ENCODE data around the gene GADD45B.

DNA sequence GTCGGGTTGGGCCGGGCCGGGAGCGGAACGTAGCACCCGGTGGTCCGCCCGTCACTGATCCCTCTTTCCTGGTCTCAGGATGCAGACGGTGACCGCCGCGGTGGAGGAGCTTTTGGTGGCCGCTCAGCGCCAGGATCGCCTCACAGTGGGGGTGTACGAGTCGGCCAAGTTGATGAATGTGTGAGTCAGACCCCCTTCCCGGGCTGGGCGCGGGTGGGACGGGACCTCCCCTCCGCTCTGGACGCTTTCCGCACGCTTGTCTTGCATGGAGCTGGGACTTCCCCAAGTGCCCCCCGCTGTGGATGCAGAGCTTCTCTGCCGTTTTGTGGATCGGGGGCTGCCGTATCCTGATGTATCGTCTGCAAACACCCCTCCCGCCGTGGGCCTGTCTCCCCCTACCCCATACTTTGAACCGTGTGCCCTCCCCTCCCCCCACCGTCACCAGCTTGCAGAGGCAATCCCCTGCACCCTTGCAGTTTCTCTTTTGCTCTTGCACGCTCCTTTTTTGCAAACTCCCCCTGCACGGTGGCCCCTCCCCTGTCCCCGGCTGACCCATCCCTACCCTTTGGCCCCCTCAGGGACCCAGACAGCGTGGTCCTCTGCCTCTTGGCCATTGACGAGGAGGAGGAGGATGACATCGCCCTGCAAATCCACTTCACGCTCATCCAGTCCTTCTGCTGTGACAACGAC, 669 bp downstream of the GADD45B start:
- TF ChIP-seq CHD1 (IDR thresholded peaks at IDR 0.05; ENCODE audit: low read depth, low read length) (peak; percentile 23), CEBPB (IDR thresholded peaks at IDR 0.05; ENCODE audit: low read depth, low read length) (no peak), FOS (IDR thresholded peaks at IDR 0.05; ENCODE audit: low read depth, low read length) (no peak), SMC3 (IDR thresholded peaks at IDR 0.05; ENCODE audit: low read depth, low read length) (no peak), POLR2A (IDR thresholded peaks at IDR 0.05; ENCODE audit: low read depth, low read length) (peak; percentile 2; the same call in 1 of the 2 replicates), RCOR1 (IDR thresholded peaks at IDR 0.05; ENCODE audit: insufficient replicate concordance, low read length) (no peak), RAD21 (IDR thresholded peaks at IDR 0.05; ENCODE audit: low read length) (no peak), MAFK (IDR thresholded peaks at IDR 0.05; ENCODE audit: low read depth, low read length) (no peak), RFX5 (IDR thresholded peaks at IDR 0.05; ENCODE audit: low read depth, low read length) (no peak)
- TF ChIP-seq, protein P1, sequence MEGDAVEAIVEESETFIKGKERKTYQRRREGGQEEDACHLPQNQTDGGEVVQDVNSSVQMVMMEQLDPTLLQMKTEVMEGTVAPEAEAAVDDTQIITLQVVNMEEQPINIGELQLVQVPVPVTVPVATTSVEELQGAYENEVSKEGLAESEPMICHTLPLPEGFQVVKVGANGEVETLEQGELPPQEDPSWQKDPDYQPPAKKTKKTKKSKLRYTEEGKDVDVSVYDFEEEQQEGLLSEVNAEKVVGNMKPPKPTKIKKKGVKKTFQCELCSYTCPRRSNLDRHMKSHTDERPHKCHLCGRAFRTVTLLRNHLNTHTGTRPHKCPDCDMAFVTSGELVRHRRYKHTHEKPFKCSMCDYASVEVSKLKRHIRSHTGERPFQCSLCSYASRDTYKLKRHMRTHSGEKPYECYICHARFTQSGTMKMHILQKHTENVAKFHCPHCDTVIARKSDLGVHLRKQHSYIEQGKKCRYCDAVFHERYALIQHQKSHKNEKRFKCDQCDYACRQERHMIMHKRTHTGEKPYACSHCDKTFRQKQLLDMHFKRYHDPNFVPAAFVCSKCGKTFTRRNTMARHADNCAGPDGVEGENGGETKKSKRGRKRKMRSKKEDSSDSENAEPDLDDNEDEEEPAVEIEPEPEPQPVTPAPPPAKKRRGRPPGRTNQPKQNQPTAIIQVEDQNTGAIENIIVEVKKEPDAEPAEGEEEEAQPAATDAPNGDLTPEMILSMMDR (conservative IDR thresholded peaks at IDR 0.05; ENCODE audit: low read depth, low read length) = no peak
- TF ChIP-seq, protein P2, sequence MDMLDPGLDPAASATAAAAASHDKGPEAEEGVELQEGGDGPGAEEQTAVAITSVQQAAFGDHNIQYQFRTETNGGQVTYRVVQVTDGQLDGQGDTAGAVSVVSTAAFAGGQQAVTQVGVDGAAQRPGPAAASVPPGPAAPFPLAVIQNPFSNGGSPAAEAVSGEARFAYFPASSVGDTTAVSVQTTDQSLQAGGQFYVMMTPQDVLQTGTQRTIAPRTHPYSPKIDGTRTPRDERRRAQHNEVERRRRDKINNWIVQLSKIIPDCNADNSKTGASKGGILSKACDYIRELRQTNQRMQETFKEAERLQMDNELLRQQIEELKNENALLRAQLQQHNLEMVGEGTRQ (IDR thresholded peaks at IDR 0.05; ENCODE audit: low read depth, low read length) = no peak; the same call in 1 of the 2 replicates

All from IMR-90 (cell line).